ENCODE measurements around the gene SMG6.

Gene SMG6

DNA sequence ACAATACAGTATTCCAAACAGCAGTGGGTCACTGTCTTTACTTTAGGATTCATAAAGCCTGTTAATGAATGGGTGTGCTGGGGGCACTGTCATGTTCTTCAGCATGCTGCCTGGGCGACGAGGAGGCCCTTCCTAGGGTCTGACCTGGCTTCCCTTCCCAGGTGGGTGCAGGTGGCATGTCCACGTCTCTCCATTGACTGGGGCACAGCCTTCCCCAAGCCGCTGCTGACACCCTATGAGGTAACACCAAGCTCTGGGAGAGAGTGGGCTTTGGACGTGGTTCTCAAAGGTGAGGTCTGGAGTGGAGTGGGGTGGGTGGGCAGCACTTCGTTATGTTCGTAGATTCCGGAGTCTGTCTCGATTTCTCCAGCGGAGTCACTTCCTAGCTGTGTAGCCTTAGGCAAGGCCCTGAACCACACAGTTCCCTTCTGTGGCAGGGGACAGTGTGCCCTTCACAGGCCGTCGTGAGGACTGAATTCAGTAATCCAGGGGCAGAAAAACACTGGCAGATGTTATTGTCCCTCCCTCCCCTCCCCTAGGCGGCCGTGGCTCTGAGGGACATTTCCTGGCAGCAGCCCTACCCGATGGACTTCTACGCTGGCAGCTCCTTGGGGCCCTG is 262.5 kb downstream of the SMG6 start:
- no peak for DNase-seq

DNA sequence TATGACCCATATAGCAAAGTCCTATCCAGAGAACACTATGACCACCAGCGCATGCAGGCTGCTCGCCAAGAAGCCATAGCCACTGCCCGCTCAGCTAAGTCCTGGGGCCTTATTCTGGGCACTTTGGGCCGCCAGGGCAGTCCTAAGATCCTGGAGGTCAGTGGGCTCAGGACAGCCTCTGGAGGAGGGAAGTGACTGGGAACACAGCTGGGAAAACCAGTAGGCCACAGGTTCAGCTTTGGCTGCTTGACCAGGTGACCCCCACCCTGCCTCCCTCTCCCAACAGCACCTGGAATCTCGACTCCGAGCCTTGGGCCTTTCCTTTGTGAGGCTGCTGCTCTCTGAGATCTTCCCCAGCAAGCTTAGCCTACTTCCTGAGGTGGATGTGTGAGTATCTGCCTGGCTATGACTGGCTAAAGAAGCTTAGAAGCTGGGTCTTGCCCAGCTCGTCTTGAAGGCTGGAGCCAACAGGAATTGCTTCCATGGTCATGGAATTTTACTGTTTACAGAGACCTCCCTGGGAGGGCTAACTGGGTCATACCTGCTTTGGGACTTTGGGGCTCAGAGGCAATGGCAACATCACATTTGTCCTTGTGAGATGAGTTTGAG is 263.3 kb downstream of the SMG6 start:
- DNase-seq: no peak

DNA sequence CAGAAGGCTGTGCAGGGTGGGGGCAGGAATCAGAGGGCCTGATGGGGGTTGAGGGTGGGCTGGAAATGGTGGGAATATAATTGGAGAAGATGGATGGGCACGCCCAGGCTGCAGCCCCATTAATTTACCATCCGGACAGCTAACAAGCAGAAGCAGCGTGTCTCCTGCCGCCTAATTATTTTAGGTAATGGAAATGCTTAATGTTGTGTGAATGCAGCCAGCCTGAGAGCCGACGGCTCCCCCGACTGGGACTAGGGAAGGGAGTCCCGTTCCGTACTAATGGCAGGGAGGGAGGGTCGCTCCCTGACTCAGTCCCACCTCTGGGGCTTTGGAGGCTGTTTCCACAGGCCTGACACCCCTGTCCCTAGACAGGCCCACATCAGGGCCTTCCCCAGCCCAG is 266.4 kb downstream of the SMG6 start:
- no peak for DNase-seq

DNA sequence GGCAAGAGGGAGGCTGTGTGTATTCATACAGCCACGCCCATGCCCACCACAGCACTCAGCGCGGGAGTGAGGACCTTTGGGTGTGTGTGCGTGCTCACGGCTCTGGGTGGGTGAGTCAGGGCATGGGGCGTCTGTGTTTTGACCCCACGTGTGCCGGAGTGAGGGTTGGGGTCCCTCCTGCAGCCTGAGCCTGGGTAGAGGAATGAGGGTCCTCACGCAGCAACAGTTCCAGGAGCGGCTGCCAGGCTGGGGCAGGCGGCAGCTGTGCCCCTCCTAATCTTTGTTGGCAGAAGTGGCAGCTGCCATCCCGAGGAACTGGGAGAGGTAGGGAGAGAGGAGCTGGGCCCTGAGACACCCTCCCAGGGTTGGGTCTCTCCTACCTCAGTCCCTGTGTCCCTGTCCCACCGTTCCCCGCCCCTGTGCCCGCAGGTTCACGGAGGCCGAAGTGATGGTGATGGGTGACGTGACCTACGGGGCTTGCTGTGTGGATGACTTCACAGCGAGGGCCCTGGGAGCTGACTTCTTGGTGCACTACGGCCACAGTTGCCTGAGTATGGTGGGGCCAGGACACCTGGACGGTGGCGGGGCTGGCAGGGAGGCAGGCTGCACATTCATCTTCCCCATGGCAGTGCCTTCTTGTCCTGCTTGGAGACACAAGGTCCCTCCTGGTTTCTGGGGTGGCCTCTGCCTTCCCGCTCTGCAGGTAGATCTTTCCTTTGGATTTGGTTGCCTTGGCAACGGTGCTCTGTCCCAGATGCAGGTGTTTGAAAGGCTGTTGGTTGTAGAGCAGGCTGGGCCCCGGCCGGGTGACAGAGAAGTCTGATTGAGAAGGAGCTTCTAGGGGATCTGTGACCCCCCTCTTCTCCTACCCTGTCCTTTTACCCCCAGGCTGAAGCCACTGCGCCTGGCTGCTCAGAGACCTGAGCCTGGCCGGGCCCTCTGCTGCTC is 267.8 kb downstream of the SMG6 start:
- no peak for DNase-seq

DNA sequence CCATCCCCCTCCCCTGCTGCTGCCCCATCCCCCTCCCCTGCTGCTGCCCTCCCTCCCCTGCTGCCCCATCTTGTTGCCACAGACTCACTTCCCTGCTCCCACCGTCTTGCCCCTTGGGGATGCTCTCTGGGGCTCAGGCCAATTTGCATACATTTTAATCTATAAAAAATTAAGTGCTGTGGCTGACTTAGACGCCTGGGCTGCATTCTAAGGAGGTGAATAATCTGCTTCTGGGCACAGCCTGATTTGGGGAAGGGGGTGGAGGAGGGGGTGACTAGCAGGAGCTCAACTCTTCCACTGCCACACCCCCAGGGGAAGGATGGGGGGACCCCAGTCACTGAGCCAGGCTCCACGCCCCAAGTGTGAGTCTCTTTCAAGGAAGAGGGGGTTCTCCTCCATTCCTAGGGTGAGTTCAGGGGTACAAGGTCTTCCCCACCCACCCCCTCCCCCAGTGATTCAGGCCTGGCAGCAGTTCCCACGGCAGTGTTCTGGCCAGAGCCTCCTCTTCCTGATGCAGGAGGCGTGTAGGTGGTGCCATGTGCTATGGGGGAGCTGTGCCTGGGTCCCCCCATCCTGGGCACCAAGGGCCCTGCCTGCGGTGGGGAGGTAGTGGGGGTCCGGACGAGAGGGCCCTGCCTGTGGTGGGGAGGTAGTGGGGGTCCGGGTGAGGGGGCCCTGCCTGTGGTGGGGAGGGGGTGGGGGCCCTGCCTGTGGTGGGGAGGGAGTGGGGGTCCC is 268.6 kb downstream of the SMG6 start:
- DNase-seq: no peak

DNA sequence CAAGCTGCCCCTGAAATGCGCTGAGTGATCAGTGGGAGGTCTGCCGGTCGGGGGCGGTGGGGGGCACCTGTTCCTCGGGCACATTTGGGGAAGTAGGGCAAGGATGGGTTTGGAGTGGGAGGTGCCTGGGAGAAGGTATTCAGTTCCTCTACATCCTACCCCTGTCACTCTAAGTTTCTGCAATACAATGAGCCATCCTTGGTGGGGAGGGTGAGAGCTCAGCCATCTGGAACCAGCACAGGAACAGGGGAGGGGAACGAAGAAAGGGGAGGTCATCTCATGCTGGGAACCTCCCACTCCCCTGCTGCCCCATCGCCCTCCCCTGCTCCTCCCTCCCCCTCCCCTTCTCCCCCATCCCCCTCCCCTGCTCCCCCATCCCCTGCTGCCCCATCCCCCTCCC is 269.4 kb downstream of the SMG6 start:
- DNase-seq: no peak

- DNase-seq: no peak
Measured at GRCh38 chr17:2033153-2033552, 270.4 kb downstream of the SMG6 start.

DNA sequence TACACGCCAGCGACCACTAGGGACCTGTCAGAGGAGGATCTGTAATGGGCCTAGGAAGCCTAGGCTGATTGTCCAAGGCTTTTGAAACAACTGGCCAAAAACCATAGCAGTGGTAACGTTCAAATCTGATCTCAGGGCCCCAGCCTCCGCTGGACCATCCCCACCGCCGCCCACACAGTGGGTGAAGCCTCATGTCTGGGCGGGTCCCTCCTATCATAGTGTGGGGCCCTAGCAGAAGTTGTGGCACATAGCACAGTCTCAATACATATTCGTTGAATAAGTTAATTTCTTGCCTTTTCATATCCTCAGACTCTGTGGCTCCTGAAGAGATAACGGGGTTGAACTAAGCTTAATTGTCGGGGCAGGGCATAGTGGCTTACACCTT is 272.8 kb downstream of the SMG6 start:
- DNase-seq: no peak

- DNase-seq: peak; percentile 89
Measured at GRCh38 chr17:2029911-2030778, 273.4 kb downstream of the SMG6 start, which contains the start of gene DPH1. Gene DPH1 (plus strand): TSS chr17:2030153. CDS start chr17:2030170, 17 bp downstream.

GRCh38 chr17:2028737-2029136 is 274.8 kb downstream of the SMG6 start:
- no peak for DNase-seq

DNA sequence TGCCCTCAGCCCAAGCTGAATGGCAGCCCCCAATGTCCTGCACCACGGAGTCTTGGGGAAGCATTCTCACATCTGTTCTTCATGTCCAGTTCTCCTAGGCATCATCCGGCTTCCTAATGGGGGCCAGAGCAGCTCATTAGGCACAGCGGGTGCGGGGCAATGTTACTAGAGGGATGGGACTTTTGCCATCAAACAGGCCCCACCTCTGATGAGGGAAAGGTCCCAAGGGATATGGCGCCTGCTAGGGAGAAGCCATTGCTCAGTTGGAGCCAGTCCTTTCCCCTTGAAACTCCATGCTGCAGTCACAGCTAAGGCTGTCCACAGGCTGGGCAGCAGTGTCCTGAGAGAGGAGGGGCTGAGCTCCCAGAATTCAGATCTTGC is 275.4 kb downstream of the SMG6 start:
- no peak for DNase-seq

DNA sequence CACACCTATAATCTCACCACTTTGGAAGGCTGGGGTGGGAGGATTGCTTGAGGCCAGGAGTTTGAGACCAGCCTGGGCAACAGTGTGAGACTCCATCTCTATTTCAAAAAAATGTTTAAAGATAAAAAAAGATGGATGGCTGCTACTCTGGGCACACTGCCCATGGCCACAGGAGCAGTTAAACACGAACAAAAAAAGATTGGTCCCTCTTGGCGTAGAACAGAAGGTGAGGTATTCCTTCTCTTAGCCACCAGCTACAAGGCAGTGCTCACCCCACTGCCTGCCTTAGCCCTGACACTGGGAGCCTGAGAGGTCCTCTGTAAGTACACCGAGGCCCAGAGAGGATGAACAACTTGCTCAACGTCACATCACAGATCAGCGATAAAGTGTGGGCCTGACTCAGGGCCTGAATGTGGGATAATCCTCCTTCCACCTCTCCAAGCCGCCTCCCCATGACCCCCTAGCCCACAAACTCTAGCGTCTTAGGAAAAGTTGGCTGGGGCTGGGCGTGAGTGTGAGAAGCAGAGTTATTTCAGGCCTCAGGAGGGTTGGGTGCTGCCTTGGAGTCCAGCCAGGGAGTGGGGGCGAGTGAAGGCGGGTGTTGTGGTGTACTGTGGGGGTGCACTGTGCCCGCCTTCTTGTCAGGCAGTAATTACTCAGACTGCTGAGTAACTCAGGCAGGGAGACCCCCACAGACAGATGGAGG is 275.9 kb downstream of the SMG6 start:
- DNase-seq: no peak

DNA sequence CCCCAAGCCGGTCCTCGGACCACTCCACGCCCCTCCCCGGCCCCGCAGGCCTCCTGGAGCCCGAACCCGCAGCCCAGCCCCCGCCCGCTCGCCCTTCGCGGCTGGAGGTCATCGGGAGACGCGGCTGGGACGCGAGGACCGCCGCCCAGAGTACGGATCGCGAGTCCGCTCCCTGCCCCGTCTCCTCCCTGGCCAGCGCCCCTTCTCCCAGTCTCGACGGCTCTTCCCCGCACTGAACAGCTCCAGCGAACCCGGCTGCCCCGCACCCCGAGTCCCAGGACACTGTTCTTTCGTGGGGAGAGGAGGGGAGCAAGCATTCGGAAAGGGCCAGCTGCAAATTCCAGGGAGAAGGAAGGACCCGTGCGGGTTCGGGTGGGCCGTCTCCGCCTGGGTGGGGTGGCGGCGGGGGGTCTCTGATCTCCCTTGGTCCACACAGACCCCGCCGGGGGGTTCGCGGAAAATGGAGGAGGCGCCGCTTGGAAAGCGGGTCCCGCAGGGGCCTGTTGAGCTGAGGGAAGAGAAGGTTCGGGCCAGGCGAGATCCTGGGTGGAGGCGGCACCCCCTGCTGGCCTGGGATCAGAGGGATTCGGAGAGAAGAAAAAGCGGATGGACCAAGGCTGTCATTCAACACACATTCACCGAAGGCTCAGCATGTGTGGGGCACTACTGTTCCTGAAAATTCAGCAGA is 277.8 kb downstream of the SMG6 start:
- DNase-seq: peak; percentile 75

DNA sequence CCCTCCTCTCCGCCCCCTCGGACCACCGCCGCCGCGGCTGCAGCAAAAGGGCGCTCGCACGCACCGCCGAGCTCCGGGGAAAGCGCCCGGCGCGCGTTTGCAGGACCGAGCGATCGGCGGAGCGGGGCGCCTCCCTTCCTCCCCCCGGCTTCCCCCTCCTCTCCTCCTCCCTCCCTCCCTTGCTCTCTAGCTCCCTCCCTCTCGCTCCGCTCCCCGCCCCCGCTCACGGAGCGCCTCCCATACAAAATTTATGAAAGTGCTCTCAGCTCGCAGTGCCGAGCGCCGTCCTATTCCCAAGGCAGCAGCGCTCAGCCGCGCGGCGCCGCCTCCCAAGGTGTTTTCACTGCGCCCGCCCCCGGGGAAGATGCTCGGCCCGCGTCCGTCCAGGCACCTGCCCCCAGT is 278.4 kb downstream of the SMG6 start, which contains the start of gene RTN4RL1:
Gene RTN4RL1, minus strand, starts transcription at position 115 of the 402 bp plus-strand sequence. CDS start 469 bp downstream, outside the sequence.
- peak; percentile 75 for DNase-seq

DNA sequence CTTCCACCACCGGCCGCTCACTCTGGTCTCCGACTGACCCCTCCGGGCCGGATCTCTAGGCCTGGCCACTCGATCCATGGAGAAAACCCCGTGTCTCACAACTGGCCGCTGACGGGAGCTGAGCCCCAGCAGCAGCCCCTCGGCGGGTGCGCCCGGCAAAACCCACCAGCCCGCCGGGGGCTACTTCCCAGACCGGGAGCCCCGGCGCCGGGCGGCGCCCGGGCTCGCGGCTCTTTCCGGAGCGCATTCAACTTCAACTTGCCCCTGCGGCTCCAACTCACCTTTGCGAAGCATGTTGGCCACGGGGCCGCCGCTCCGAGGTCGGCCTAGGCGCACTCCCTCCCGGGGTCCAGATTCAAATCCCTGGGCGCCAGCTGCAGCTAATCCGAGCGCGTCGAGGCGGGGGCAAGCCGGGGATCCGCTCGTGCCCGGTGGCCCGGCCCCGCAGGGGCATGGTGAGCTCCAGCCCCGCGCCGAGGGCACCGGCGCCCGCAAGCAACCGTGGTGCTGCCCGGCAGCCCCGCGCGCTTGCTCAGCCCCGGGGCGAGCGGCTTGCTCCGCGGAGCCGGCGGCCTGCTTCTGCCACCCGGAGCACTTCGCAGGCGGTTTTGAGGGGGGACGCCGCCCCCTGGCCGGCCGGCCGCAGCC is 278.9 kb downstream of the SMG6 start:
- DNase-seq: no peak

DNA sequence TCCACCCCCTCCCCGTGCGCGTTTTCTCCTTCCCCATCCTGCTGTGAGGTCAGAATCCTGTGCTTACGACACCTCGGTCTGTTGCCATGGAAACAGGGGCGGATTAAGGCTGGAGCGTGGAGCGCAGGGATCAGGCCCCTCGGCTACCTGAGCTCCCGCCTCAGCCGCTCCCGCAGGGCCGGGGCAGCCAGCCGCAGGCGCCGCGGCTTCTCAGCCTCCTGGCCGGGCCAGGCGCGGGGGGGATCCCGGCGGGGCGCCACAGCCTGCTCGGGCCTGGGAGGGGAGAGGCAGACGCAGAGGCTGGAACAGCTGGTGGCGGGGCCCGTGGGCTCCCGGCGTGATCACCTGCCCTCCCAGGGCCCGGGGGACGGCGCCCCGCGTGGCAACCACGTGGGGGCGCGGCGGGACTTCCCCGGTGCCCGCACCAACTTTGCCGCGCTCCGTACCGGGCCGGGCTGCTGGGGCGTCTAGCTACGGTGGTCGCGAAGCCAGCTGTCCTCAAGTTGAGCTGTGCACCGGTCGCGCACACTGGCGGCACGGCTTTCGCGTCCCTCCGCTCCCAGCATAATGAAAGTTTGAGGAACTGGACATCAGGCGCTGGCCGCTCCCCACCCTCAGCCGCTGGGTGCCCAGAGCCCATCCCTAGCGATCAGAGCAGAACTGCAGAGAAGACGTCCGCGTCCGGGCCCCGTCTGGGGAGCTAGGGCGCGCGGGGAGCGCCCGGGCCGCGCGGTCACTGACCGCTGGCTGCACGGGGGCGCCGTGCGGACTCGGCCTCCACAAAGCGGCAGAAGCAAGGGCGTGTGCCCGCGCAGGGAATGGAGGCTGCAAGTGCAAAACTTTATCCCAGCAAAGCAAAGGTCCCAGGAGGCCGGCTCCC is 279.7 kb downstream of the SMG6 start:
- peak; percentile 58 for DNase-seq

GRCh38 chr17:2023256-2023655 is 280.3 kb downstream of the SMG6 start:
- DNase-seq: no peak

- DNase-seq: no peak
Measured at GRCh38 chr17:2022647-2023240, 280.8 kb downstream of the SMG6 start.

GRCh38 chr17:2020721-2021120 is 282.9 kb downstream of the SMG6 start:
- no peak for DNase-seq

Measured in right hindlimb (tissue), 1 donor.